ENCODE data around the gene HOOK2.
"Not testable (repeated sequence)": the region's sequence is repeated elsewhere in the genome, so short reads cannot be mapped to it uniquely, and the experiment has no call there.

The HOOK2 gene

DNA sequence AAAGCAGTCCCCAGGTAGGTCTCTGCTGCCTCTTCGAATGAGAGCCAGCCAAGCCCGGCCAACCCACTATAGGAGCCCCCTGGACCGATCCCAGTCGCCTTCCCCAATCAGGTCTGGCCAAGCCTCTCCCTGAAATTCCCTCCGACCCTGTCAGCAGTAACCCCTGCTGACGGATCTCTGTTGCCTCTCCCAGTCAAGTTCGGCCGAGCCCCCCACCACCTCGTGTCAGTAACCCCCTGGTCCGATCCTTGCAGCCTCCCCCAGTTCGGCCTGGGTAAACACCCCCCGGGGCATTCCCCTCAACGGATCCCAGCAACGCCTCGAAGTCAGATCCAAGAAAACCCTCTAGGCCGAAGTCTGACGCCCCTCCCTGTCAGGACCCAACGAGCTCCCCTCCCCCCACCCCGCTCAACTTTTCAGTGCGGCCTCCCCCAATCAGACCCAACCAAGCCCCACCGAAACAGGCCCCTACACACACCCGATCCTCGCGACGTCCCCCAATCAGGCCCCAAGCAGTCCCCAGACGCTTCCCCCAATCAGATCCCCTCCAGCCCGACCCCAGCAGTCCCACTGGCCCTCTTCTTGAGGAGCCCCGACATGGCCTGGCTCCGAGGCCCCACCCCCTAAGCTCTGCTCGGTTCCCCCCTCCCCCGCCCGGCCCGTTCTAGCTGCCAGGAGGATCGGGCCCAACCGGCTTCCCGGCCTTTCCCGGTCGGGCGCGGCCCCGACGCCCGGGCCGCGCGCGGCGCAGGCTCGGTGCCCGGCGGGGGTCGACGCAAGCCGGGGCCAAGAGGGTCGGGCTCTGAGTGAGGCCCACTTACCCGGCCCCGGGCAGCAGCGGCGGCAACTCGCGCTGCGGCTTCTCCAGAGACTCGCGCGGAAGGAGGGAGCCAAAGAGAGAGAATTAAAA is 53.4 kb downstream of the HOOK2 start:
- no peak for DNase-seq (ENCODE audit: low read depth)

DNA sequence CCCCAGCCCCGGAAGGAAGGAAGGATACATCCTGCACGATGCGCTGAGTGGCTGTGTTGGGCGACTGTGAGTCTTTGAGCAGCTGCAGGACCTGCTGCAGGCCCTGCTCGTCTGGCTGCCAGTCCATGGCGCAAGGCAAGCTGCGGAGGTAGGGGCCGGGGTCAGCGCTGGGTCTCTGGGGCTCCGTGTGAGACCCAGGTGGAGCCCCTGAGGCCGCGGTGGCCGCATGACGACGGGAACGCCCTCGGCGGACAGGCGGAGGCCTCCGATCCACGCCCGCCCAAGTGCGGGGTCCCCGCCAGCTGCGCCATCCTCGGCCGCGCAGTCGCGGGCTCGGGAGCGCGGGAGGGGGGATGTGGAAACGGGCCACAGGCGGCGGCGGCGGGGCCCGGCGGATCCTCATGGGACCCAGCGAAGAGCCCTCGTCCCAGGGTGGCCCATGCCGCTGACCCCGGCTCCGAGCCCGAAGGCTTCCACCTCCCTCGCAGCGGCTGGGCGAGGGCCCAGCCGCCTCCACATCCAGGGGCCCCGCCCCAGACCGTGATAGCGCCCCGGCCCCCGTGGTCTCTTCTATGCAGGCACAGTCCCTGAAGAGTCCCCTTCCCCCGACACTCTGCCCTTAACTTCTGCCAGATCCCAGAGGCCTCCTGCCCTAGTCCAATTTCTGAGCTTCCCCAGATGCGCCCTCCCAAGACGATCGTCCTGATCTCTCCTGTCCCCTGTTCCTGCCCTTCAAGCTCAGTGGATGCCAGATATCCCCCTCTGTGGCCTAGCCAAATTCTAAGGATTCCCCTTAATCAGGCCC is 54.3 kb downstream of the HOOK2 start:
- DNase-seq (ENCODE audit: low read depth): no peak

DNA sequence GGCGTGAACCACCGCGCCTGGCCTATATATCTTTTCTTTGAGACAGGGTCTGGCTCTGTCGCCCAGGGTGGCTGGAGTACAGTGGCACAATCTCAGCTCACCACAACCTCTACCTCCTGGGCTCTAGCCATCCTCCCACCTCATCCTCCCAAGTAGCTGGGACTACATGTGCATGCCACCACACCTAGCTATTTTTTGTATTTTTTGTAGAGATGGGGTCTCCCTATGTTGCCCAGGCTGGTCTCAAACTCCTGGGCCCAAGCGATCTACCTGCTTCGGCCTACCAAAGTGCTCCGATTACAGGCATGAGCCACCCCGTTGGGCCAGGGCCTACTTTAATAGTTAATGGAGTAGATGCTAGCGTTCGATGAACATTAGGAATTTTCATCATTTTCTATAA is 55.1 kb downstream of the HOOK2 start:
- DNase-seq (ENCODE audit: low read depth): no peak

DNA sequence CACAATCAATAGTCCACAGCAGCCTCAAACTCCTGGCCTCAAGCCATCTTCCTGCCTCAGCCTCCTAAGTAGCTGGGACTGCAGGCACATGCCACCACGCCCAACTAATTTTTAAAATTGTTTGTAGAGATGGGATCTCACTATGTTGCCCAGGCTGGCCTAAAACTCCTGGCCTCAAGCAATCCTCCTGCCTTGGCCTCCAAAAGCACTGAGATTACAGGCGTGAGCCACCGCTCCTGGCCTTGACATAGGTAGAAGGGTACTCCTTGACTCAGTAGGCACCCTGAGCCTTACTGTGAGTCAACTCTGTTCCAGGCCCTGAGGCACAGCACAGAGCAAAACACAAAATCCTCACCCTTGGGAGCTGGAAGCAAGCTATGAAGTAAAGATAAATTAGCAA is 59.4 kb downstream of the HOOK2 start:
- no peak for DNase-seq (ENCODE audit: low read depth)

DNA sequence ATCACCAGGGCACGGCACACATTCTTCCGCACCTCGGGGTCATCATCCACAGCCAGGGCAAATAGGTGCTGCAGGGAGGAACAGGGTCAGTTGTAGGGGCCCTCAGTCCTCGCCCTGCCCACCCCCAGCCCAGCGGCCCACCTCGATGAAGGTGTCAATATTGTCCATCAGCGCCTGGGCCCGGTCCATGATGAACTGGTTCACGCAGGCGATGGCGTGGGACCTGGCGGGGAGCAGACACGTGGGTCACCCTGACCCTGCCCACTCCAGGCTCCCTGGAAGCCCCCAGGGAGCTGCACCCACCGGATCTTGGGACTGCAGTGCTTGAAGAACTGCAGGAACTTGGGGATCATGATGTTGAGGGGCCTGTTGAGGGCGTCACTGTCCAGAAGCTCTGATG is 60.2 kb downstream of the HOOK2 start:
- no peak for DNase-seq (ENCODE audit: low read depth)

DNA sequence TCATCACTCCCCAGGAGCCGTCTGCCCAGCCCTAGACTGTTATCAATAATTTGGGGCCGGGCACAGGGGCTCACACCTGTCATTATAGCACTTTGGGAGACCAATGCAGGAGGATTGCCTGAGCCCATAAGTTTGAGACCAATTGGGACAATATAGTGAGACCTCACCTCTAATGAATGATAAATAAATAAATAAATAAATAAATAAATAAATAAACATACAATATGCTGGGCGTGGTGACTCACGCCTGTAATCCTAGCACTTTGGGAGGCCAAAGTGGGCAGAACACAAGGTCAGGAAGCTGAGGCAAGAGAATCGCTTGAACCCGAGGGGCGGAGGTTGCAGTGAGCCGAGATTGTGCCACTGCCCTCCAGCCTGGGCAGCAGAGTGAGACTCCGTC is 62.0 kb downstream of the HOOK2 start:
- DNase-seq (ENCODE audit: low read depth): not testable (repeated sequence)
